HepG2 (cell line): ENCODE measurements around the gene SMG5. TPM values are rescaled to one million over a fixed set of nuclear protein-coding genes. Genes with fewer than 3 reads are reported as not detected.

Experiments
- ELF1 ChIP-seq: sonication (generic); formaldehyde crosslinking; IDR thresholded peaks from 2 replicates; pipeline ENCODE4 v1.4.0; 2020; ENCODE audit warnings: missing genetic modification reagents
- GFI1 ChIP-seq: sonication (generic); formaldehyde crosslinking; IDR thresholded peaks from 2 replicates; pipeline ENCODE4 v1.5.0; 2020; ENCODE audit warnings: missing genetic modification reagents, mild to moderate bottlenecking, borderline replicate concordance
- HNF4A ChIP-seq: sonication (generic); formaldehyde crosslinking; IDR thresholded peaks from 2 replicates; pipeline ENCODE4 v1.4.0; 2020; ENCODE audit warnings: missing genetic modification reagents
- MLLT10 ChIP-seq: sonication (generic); formaldehyde crosslinking; IDR thresholded peaks from 2 replicates; pipeline ENCODE4 v1.4.0; 2020; ENCODE audit warnings: missing genetic modification reagents
- RARA ChIP-seq: IDR thresholded peaks from 2 replicates; pipeline ENCODE4 v1.6.1; 2016; ENCODE audit warnings: missing genetic modification reagents, missing compliant biosample characterization
- RBFOX2 ChIP-seq: fragments of 200-400 bp; formaldehyde crosslinking; IDR thresholded peaks from 2 replicates; pipeline ENCODE4 v1.6.1; 2017; ENCODE audit warnings: low read depth, mild to moderate bottlenecking, low read length
- TAF15 ChIP-seq: fragments of 200-400 bp; formaldehyde crosslinking; IDR thresholded peaks from one replicate; pipeline ENCODE4 v1.6.1; 2018; ENCODE audit warnings: mild to moderate bottlenecking, low read depth, low read length; ENCODE audit not compliant: poor library complexity, severe bottlenecking
- U2AF2 ChIP-seq: fragments of 200-400 bp; formaldehyde crosslinking; IDR thresholded peaks from 2 replicates; pipeline ENCODE4 v1.6.1; 2017; ENCODE audit warnings: low read depth, mild to moderate bottlenecking, low read length
- WIZ ChIP-seq: sonication (generic); formaldehyde crosslinking; IDR thresholded peaks from 2 replicates; pipeline ENCODE4 v1.5.1; 2020; ENCODE audit warnings: mild to moderate bottlenecking, missing genetic modification reagents
- ZFY ChIP-seq: sonication (generic); formaldehyde crosslinking; IDR thresholded peaks from 2 replicates; pipeline ENCODE4 v1.4.0; 2020; ENCODE audit warnings: missing genetic modification reagents
- ZMAT3 ChIP-seq: sonication (generic); formaldehyde crosslinking; conservative IDR thresholded peaks from 2 replicates; pipeline ENCODE4 v1.7.0; 2021; ENCODE audit warnings: missing genetic modification reagents
- ZNF121 ChIP-seq: sonication (generic); formaldehyde crosslinking; IDR thresholded peaks from 2 replicates; pipeline ENCODE4 v1.5.0; 2020; ENCODE audit warnings: mild to moderate bottlenecking, missing genetic modification reagents
- ZNF142 ChIP-seq: sonication (generic); formaldehyde crosslinking; IDR thresholded peaks from 2 replicates; pipeline ENCODE4 v1.4.0; 2020; ENCODE audit warnings: missing genetic modification reagents
- ZNF441 ChIP-seq: sonication (generic); formaldehyde crosslinking; IDR thresholded peaks from 2 replicates; pipeline ENCODE4 v1.7.0; 2021; ENCODE audit warnings: missing genetic modification reagents, borderline replicate concordance
- ZNF720 ChIP-seq: sonication (generic); formaldehyde crosslinking; IDR thresholded peaks from 2 replicates; pipeline ENCODE4 v1.4.0; 2020; ENCODE audit warnings: missing genetic modification reagents
- ZNF746 ChIP-seq: sonication (generic); formaldehyde crosslinking; IDR thresholded peaks from 2 replicates; pipeline ENCODE4 v1.8.0; 2022; ENCODE audit warnings: mild to moderate bottlenecking, missing genetic modification reagents
- polyA plus RNA-seq, 8 experiments: library from polyadenylated mRNA; depleted of rRNA in 3 of 8; stranded (reverse) in 7 of 8; unstranded in 1 of 8; fragments of >200 nt; fragmentation: Illumina TruSeq in 4 of 8; extraction: Trizol in 4 of 8; gene quantifications; 2 replicates each; pipeline versions ENCODE4 v1.2.1 to v1.2.3, GENCODE V29; 2011 to 2016; ENCODE audit warnings: low read depth in 4 of 8, missing spikeins in 1 of 8, mixed read lengths in 1 of 8; ENCODE audit not compliant: insufficient read depth in 1 of 8
- total RNA-seq, 5 experiments: library from RNA; depleted of rRNA; stranded (reverse); fragments of >200 nt; fragmentation: Illumina TruSeq; extraction: Trizol; gene quantifications; 2 replicates each; pipeline ENCODE4 v1.2.3, GENCODE V29; 2016; ENCODE audit warnings: low read depth in 1 of 5
- TF ChIP-seq, protein P1 (sequence below): sonication (generic); formaldehyde crosslinking; IDR thresholded peaks from 2 replicates; pipeline ENCODE4 v1.4.0; 2020; ENCODE audit warnings: missing genetic modification reagents
- TF ChIP-seq, protein P2 (sequence below): IDR thresholded peaks from 2 replicates; pipeline ENCODE4 v1.4.0; 2020; ENCODE audit warnings: mild to moderate bottlenecking, missing genetic modification reagents

Gene SMG5
- total and polyA plus RNA-seq, 2 of the 13 experiments (the other 11 are each of a cell fraction or from before 2014, with no cell fraction given), result 50.5 to 84.0 TPM

- TF ChIP-seq ZNF142 (CRISPR knock-in tag), result no peak
- no peak for TF ChIP-seq ZNF746
- TF ChIP-seq ZNF720 (CRISPR knock-in tag), result no peak
- TF ChIP-seq HNF4A (CRISPR knock-in tag), result peak; percentile 2; the same call in 1 of the 2 replicates
- TF ChIP-seq, protein P1, sequence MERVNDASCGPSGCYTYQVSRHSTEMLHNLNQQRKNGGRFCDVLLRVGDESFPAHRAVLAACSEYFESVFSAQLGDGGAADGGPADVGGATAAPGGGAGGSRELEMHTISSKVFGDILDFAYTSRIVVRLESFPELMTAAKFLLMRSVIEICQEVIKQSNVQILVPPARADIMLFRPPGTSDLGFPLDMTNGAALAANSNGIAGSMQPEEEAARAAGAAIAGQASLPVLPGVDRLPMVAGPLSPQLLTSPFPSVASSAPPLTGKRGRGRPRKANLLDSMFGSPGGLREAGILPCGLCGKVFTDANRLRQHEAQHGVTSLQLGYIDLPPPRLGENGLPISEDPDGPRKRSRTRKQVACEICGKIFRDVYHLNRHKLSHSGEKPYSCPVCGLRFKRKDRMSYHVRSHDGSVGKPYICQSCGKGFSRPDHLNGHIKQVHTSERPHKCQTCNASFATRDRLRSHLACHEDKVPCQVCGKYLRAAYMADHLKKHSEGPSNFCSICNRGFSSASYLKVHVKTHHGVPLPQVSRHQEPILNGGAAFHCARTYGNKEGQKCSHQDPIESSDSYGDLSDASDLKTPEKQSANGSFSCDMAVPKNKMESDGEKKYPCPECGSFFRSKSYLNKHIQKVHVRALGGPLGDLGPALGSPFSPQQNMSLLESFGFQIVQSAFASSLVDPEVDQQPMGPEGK (CRISPR knock-in tag), result 0 out of 2 replicates have a peak, but pooled peaks have one; percentile 26
- no peak for TF ChIP-seq U2AF2
- TF ChIP-seq, protein P2, sequence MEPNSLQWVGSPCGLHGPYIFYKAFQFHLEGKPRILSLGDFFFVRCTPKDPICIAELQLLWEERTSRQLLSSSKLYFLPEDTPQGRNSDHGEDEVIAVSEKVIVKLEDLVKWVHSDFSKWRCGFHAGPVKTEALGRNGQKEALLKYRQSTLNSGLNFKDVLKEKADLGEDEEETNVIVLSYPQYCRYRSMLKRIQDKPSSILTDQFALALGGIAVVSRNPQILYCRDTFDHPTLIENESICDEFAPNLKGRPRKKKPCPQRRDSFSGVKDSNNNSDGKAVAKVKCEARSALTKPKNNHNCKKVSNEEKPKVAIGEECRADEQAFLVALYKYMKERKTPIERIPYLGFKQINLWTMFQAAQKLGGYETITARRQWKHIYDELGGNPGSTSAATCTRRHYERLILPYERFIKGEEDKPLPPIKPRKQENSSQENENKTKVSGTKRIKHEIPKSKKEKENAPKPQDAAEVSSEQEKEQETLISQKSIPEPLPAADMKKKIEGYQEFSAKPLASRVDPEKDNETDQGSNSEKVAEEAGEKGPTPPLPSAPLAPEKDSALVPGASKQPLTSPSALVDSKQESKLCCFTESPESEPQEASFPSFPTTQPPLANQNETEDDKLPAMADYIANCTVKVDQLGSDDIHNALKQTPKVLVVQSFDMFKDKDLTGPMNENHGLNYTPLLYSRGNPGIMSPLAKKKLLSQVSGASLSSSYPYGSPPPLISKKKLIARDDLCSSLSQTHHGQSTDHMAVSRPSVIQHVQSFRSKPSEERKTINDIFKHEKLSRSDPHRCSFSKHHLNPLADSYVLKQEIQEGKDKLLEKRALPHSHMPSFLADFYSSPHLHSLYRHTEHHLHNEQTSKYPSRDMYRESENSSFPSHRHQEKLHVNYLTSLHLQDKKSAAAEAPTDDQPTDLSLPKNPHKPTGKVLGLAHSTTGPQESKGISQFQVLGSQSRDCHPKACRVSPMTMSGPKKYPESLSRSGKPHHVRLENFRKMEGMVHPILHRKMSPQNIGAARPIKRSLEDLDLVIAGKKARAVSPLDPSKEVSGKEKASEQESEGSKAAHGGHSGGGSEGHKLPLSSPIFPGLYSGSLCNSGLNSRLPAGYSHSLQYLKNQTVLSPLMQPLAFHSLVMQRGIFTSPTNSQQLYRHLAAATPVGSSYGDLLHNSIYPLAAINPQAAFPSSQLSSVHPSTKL (CRISPR knock-in tag), result no peak
- no peak for TF ChIP-seq TAF15
- TF ChIP-seq ZMAT3 (CRISPR knock-in tag), result no peak
- no peak for TF ChIP-seq ELF1 (CRISPR knock-in tag)
- TF ChIP-seq ZFY (CRISPR knock-in tag), result peak; percentile 26; the same call in 1 of the 2 replicates
- no peak for TF ChIP-seq RARA (CRISPR knock-in tag)
- no peak for TF ChIP-seq ZNF121 (CRISPR knock-in tag)
- no peak for TF ChIP-seq ZNF441
- no peak for TF ChIP-seq WIZ (CRISPR knock-in tag)
- no peak for TF ChIP-seq MLLT10 (CRISPR knock-in tag)
- TF ChIP-seq GFI1, result no peak
- TF ChIP-seq RBFOX2, result 0 out of 2 replicates have a peak, but pooled peaks have one; percentile 21
These were observed 34.9 kb downstream of the SMG5 start, which contains the start of gene PAQR6 (continued) for GRCh38 chr1:156247460-156248322.
